Bronchial epithelial cell (primary cell): ENCODE data around the gene BLCAP. TPM values are rescaled to one million over a fixed set of nuclear protein-coding genes. Genes with fewer than 3 reads are reported as not detected.

Source experiments
- DNase-seq: peaks from one replicate; pipeline ENCODE4 v3.0.0-alpha.2; 2010; ENCODE audit warnings: low read depth
- FAIRE-seq: peaks from 2 replicates; lab custom pipeline; 2011; peaks lifted over from hg19 to GRCh38; lab: Jason Lieb, UNC
- H3K27me3 ChIP-seq: 2 replicates; pipeline ENCODE4 v1.5.1; 2011; ENCODE audit warnings: low read length; ENCODE audit not compliant: control insufficient read depth, insufficient read depth
- H3K36me3 ChIP-seq: 2 replicates; pipeline ENCODE4 v1.5.1; 2011; ENCODE audit warnings: low read length; ENCODE audit not compliant: control insufficient read depth, insufficient read depth
- H3K4me3 ChIP-seq: 2 replicates; pipeline ENCODE4 v1.5.1; 2011; ENCODE audit warnings: mild to moderate bottlenecking, low read depth, low read length, control low read depth
- CTCF ChIP-seq: IDR thresholded peaks from 2 replicates; pipeline ENCODE4 v1.5.1; 2011; ENCODE audit warnings: mild to moderate bottlenecking, moderate library complexity, low read length, control low read depth, inconsistent platforms; ENCODE audit not compliant: insufficient read depth, severe bottlenecking
- total RNA-seq: library from RNA; depleted of rRNA; stranded (reverse); fragments of >200 nt; gene quantifications from 2 replicates; pipeline ENCODE4 v1.2.1, GENCODE V29; 2014

Gene BLCAP
- total RNA-seq, 1 donor from 2014 or later, result 75.3 TPM

- no peaks in the 10 kb centered on the region for H3K27me3 ChIP-seq
- H3K4me3 ChIP-seq, result no peak within 1 kb of the TSS
- TF ChIP-seq CTCF, result no peak
- DNase-seq (no peak), FAIRE-seq (no peak)
- peaks cover 24% of the 10 kb centered on the region for H3K36me3 ChIP-seq
These were observed 6.5 kb downstream of the BLCAP start, which contains the start of gene NNAT for GRCh38 chr20:37521061-37521771. TSS of gene NNAT (plus strand) at chr20:37521250. CDS start at chr20:37521332, 82 bp downstream.

GRCh38 chr20:37520419-37520955 lies 7.2 kb downstream of the BLCAP start:
- Histone ChIP-seq H3K36me3 (peaks cover 30% of the 10 kb centered on the region), H3K4me3 (no peak overlapping the region), H3K27me3 (no peaks in the 10 kb centered on the region)
- DNase-seq (no peak), FAIRE-seq (no peak)
- TF ChIP-seq CTCF, result no peak

GRCh38 chr20:37519508-37520418 lies 7.9 kb downstream of the BLCAP start:
- peaks cover 34% of the 10 kb centered on the region for H3K36me3 ChIP-seq
- DNase-seq (no peak), FAIRE-seq (no peak)
- TF ChIP-seq CTCF, result peak; percentile 7
- H3K4me3 ChIP-seq, result no peak overlapping the region
- H3K27me3 ChIP-seq, result no peaks in the 10 kb centered on the region

GRCh38 chr20:37518606-37519507 lies 8.8 kb downstream of the BLCAP start:
- TF ChIP-seq CTCF, result no peak
- Histone ChIP-seq H3K27me3 (no peaks in the 10 kb centered on the region), H3K4me3 (no peak overlapping the region), H3K36me3 (peaks cover 39% of the 10 kb centered on the region)
- DNase-seq (no peak), FAIRE-seq (no peak)

- Histone ChIP-seq H3K27me3 (no peaks in the 10 kb centered on the region), H3K36me3 (peaks cover 36% of the 10 kb centered on the region), H3K4me3 (no peak overlapping the region)
- no peak for TF ChIP-seq CTCF
- no peak for DNase-seq
- no peak for FAIRE-seq
These were observed 9.6 kb downstream of the BLCAP start for GRCh38 chr20:37518059-37518458.
